Measurements from ENCODE around the gene GJA1. TPM values are rescaled to one million over a fixed set of nuclear protein-coding genes. Genes with fewer than 3 reads are reported as not detected.

GJA1 gene
- total and polyA plus RNA-seq, 2 of the 13 experiments (the other 11 are each of a cell fraction or from before 2014, with no cell fraction given): not detected

GRCh38 chr6:121430514-121431460 is 4.7 kb upstream of the GJA1 start (continued):
- TF ChIP-seq, protein P1, sequence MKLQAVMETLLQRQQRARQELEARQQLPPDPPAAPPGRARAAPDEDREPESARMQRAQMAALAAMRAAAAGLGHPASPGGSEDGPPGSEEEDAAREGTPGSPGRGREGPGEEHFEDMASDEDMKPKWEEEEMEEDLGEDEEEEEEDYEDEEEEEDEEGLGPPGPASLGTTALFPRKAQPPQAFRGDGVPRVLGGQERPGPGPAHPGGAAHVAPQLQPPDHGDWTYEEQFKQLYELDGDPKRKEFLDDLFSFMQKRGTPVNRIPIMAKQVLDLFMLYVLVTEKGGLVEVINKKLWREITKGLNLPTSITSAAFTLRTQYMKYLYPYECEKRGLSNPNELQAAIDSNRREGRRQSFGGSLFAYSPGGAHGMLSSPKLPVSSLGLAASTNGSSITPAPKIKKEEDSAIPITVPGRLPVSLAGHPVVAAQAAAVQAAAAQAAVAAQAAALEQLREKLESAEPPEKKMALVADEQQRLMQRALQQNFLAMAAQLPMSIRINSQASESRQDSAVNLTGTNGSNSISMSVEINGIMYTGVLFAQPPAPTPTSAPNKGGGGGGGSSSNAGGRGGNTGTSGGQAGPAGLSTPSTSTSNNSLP (IDR thresholded peaks at IDR 0.05; ENCODE audit: low read depth, low read length): peak; percentile 70; the same call in 1 of the 2 replicates
- 0 out of 2 replicates have a peak, but pooled peaks have one; percentile 30 for TF ChIP-seq FOXP4 (CRISPR knock-in tag; IDR thresholded peaks at IDR 0.05)
- peak; percentile 94 for TF ChIP-seq HNRNPUL1 (IDR thresholded peaks at IDR 0.05; ENCODE audit: low read depth, low read length)
- peak; percentile 34; the same call in 1 of the 2 replicates for TF ChIP-seq ATF1 (CRISPR knock-in tag; IDR thresholded peaks at IDR 0.05)
- peak; percentile 41; the same call in 1 of the 2 replicates for TF ChIP-seq FOXK1 (CRISPR knock-in tag; IDR thresholded peaks at IDR 0.05; ENCODE audit: borderline replicate concordance, low read depth)
- peak; percentile 72 for TF ChIP-seq TEAD3 (CRISPR knock-in tag; optimal IDR thresholded peaks at IDR 0.05; ENCODE audit: borderline replicate concordance)
- TF ChIP-seq NFATC3 (CRISPR knock-in tag; IDR thresholded peaks at IDR 0.05): no peak
- TF ChIP-seq ZNF597 (CRISPR knock-in tag; IDR thresholded peaks at IDR 0.05): no peak
- TF ChIP-seq, protein P2, sequence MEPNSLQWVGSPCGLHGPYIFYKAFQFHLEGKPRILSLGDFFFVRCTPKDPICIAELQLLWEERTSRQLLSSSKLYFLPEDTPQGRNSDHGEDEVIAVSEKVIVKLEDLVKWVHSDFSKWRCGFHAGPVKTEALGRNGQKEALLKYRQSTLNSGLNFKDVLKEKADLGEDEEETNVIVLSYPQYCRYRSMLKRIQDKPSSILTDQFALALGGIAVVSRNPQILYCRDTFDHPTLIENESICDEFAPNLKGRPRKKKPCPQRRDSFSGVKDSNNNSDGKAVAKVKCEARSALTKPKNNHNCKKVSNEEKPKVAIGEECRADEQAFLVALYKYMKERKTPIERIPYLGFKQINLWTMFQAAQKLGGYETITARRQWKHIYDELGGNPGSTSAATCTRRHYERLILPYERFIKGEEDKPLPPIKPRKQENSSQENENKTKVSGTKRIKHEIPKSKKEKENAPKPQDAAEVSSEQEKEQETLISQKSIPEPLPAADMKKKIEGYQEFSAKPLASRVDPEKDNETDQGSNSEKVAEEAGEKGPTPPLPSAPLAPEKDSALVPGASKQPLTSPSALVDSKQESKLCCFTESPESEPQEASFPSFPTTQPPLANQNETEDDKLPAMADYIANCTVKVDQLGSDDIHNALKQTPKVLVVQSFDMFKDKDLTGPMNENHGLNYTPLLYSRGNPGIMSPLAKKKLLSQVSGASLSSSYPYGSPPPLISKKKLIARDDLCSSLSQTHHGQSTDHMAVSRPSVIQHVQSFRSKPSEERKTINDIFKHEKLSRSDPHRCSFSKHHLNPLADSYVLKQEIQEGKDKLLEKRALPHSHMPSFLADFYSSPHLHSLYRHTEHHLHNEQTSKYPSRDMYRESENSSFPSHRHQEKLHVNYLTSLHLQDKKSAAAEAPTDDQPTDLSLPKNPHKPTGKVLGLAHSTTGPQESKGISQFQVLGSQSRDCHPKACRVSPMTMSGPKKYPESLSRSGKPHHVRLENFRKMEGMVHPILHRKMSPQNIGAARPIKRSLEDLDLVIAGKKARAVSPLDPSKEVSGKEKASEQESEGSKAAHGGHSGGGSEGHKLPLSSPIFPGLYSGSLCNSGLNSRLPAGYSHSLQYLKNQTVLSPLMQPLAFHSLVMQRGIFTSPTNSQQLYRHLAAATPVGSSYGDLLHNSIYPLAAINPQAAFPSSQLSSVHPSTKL (CRISPR knock-in tag; IDR thresholded peaks at IDR 0.05): peak; percentile 65
- TF ChIP-seq FOXJ3 (CRISPR knock-in tag; IDR thresholded peaks at IDR 0.05; ENCODE audit: borderline replicate concordance): peak; percentile 41; the same call in 1 of the 2 replicates
- TF ChIP-seq ZNF558 (CRISPR knock-in tag; IDR thresholded peaks at IDR 0.05; ENCODE audit: borderline replicate concordance): no peak
- TF ChIP-seq AHR (CRISPR knock-in tag; IDR thresholded peaks at IDR 0.05): no peak
- TF ChIP-seq, protein P3, sequence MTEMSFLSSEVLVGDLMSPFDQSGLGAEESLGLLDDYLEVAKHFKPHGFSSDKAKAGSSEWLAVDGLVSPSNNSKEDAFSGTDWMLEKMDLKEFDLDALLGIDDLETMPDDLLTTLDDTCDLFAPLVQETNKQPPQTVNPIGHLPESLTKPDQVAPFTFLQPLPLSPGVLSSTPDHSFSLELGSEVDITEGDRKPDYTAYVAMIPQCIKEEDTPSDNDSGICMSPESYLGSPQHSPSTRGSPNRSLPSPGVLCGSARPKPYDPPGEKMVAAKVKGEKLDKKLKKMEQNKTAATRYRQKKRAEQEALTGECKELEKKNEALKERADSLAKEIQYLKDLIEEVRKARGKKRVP (CRISPR knock-in tag; IDR thresholded peaks at IDR 0.05): 0 out of 4 replicates have a peak, but pooled peaks of 1 of the 2 experiments have one; percentile 32
- TF ChIP-seq THAP11 (CRISPR knock-in tag; IDR thresholded peaks at IDR 0.05): no peak
- TF ChIP-seq KDM3A (CRISPR knock-in tag; IDR thresholded peaks at IDR 0.05; ENCODE audit: low read depth): 0 out of 2 replicates have a peak, but pooled peaks have one; percentile 67
- TF ChIP-seq ERF (CRISPR knock-in tag; IDR thresholded peaks at IDR 0.05): 0 out of 2 replicates have a peak, but pooled peaks have one; percentile 11
- no peak for TF ChIP-seq ZBTB20 (CRISPR knock-in tag; IDR thresholded peaks at IDR 0.05; ENCODE audit: borderline replicate concordance, low read depth)
- peak; percentile 86 for TF ChIP-seq SMC3 (IDR thresholded peaks at IDR 0.05; ENCODE audit: low read length)
- peak; percentile 39; the same call in 1 of the 2 replicates for TF ChIP-seq SOX5 (CRISPR knock-in tag; IDR thresholded peaks at IDR 0.05; ENCODE audit: borderline replicate concordance)
